ENCODE measurements around the gene CELF1. TPM values are rescaled to one million over a fixed set of nuclear protein-coding genes. Genes with fewer than 3 reads are reported as not detected.

CELF1 gene
- total and polyA plus RNA-seq, 2 donors (not counting 1 experiment from before 2014, with no cell fraction given) = 52.0 to 153 TPM

- Histone ChIP-seq H3K4me1 (ENCODE audit: control insufficient read depth in 2 of 2, insufficient read depth in 2 of 2, low read length in 2 of 2) (peaks cover 21 to 22% of the 10 kb centered on the region in 2 donors), H3K27me3 (replicated peaks in 1 of 4; ENCODE audit: control extremely low read depth in 1 of 4, control insufficient read depth in 3 of 4, insufficient read depth in 4 of 4, low read length in 3 of 4) (no peaks in the 10 kb centered on the region), H3K36me3 (replicated peaks in 1 of 2; ENCODE audit: control extremely low read depth in 1 of 2, control insufficient read depth in 1 of 2, extremely low read depth in 1 of 2, insufficient read depth in 2 of 2, low read length in 1 of 2) (peaks cover 15 to 27% of the 10 kb centered on the region in 2 experiments), H3K27ac (ENCODE audit: low read length in 2 of 2) (peak overlapping the region in 1 of 2 donors; percentile 72), H3K9ac (ENCODE audit: low read length) (no peak overlapping the region), H3K4me3 (ENCODE audit: control extremely low read depth in 1 of 5, extremely low read depth in 1 of 5, insufficient read depth in 1 of 5, low read depth in 2 of 5, low read length in 4 of 5) (no peak overlapping the region), H2AFZ (ENCODE audit: insufficient read depth, low read depth, low read length, poor library complexity, severe bottlenecking) (no peak overlapping the region), H3K9me3 (ENCODE audit: control extremely low read depth in 1 of 3, control insufficient read depth in 2 of 3, insufficient read depth in 1 of 3, low read length in 2 of 3) (no peaks in the 10 kb centered on the region), H3K4me2 (replicated peaks; ENCODE audit: low read depth, low read length, poor library complexity, severe bottlenecking) (no peak overlapping the region), H3K79me2 (ENCODE audit: control insufficient read depth, insufficient read depth, low read length) (peaks cover 100% of the 10 kb centered on the region), H4K20me1 (ENCODE audit: control insufficient read depth, insufficient read depth, low read length, poor library complexity, severe bottlenecking) (peaks cover 81% of the 10 kb centered on the region)
- ChIA-PET POLR2A (interaction anchor here (0.9 kb wide), 1 partner anchor 14 kb away, joined by 3 read pairs; no protein-coding TSS in a partner anchor), CTCF (interaction anchor here (0.7 to 1.6 kb wide), 4 partner anchors 10 to 613 kb away, joined by 3 to 4 read pairs (median 3); no protein-coding TSS in a partner anchor)
- WGBS (ENCODE audit: insufficient coverage) = 90% methylated on average over 3 of the region's 3 CpGs
- peak overlapping the region; percentile 42 for H3K27ac Mint-ChIP-seq
- H3K4me3 Mint-ChIP-seq = no peak overlapping the region
- peaks cover 47% of the 10 kb centered on the region for H3K4me1 Mint-ChIP-seq
- no peaks in the 10 kb centered on the region for H3K27me3 Mint-ChIP-seq
- ATAC-seq (ENCODE audit: low read depth) = no peak
- no peak for DNase-seq
- intact Hi-C loops (cut with micrococcal nuclease) = no loop called here
- no peaks in the 10 kb centered on the region for H3K9me3 Mint-ChIP-seq (ENCODE audit: insufficient read depth)
- TF ChIP-seq CTCF (IDR thresholded peaks at IDR 0.05) (no peak), EZH2 (IDR thresholded peaks at IDR 0.05; ENCODE audit: borderline replicate concordance, insufficient read depth, low read depth, low read length, poor library complexity, severe bottlenecking) (no peak)
Measured at GRCh38 chr11:47498149-47498548, 54.8 kb downstream of the CELF1 start.

GRCh38 chr11:47496808-47497207 is 56.1 kb downstream of the CELF1 start:
- TF ChIP-seq CTCF (IDR thresholded peaks at IDR 0.05) = no peak
- TF ChIP-seq EZH2 (IDR thresholded peaks at IDR 0.05; ENCODE audit: borderline replicate concordance, insufficient read depth, low read depth, low read length, poor library complexity, severe bottlenecking) = no peak
- Histone ChIP-seq H3K79me2 (ENCODE audit: control insufficient read depth, insufficient read depth, low read length) (peaks cover 100% of the 10 kb centered on the region), H3K4me2 (replicated peaks; ENCODE audit: low read depth, low read length, poor library complexity, severe bottlenecking) (no peak overlapping the region), H3K36me3 (replicated peaks in 1 of 2; ENCODE audit: control extremely low read depth in 1 of 2, control insufficient read depth in 1 of 2, extremely low read depth in 1 of 2, insufficient read depth in 2 of 2, low read length in 1 of 2) (peaks cover 19 to 35% of the 10 kb centered on the region in 2 experiments), H3K27ac (ENCODE audit: low read length in 2 of 2) (no peak overlapping the region), H4K20me1 (ENCODE audit: control insufficient read depth, insufficient read depth, low read length, poor library complexity, severe bottlenecking) (peaks cover 79% of the 10 kb centered on the region), H3K9ac (ENCODE audit: low read length) (no peak overlapping the region), H3K9me3 (ENCODE audit: control extremely low read depth in 1 of 3, control insufficient read depth in 2 of 3, insufficient read depth in 1 of 3, low read length in 2 of 3) (no peaks in the 10 kb centered on the region), H3K4me1 (ENCODE audit: control insufficient read depth in 2 of 2, insufficient read depth in 2 of 2, low read length in 2 of 2) (peaks cover 21 to 22% of the 10 kb centered on the region in 2 donors), H3K27me3 (replicated peaks in 1 of 4; ENCODE audit: control extremely low read depth in 1 of 4, control insufficient read depth in 3 of 4, insufficient read depth in 4 of 4, low read length in 3 of 4) (no peaks in the 10 kb centered on the region), H3K4me3 (ENCODE audit: control extremely low read depth in 1 of 5, extremely low read depth in 1 of 5, insufficient read depth in 1 of 5, low read depth in 2 of 5, low read length in 4 of 5) (no peak overlapping the region), H2AFZ (ENCODE audit: insufficient read depth, low read depth, low read length, poor library complexity, severe bottlenecking) (no peak overlapping the region)
- intact Hi-C loops (cut with micrococcal nuclease) = no loop called here
- H3K4me1 Mint-ChIP-seq = peaks cover 40% of the 10 kb centered on the region
- no peak overlapping the region for H3K4me3 Mint-ChIP-seq
- POLR2A ChIA-PET = no interaction called here
- CTCF ChIA-PET = interaction anchor here (1.6 kb wide), 1 partner anchor 27 kb away, joined by 3 read pairs; no protein-coding TSS in a partner anchor
- no peaks in the 10 kb centered on the region for H3K27me3 Mint-ChIP-seq
- DNase-seq (no peak), ATAC-seq (ENCODE audit: low read depth) (no peak)
- H3K9me3 Mint-ChIP-seq (ENCODE audit: insufficient read depth) = no peaks in the 10 kb centered on the region
- H3K27ac Mint-ChIP-seq = no peak overlapping the region
